Measurements from ENCODE around the gene TMPO.
A peak's percentile ranks its signal among the peaks of the same experiment; 100 is the strongest.

The TMPO gene

GRCh38 chr12:98515287-98516110 is at the start of gene TMPO:
Gene TMPO (plus strand): TSS chr12:98515590. CDS start chr12:98515868, 278 bp downstream.
- peak within 1 kb of the TSS; percentile 97 for H3K27ac ChIP-seq
- TF ChIP-seq, protein P1, sequence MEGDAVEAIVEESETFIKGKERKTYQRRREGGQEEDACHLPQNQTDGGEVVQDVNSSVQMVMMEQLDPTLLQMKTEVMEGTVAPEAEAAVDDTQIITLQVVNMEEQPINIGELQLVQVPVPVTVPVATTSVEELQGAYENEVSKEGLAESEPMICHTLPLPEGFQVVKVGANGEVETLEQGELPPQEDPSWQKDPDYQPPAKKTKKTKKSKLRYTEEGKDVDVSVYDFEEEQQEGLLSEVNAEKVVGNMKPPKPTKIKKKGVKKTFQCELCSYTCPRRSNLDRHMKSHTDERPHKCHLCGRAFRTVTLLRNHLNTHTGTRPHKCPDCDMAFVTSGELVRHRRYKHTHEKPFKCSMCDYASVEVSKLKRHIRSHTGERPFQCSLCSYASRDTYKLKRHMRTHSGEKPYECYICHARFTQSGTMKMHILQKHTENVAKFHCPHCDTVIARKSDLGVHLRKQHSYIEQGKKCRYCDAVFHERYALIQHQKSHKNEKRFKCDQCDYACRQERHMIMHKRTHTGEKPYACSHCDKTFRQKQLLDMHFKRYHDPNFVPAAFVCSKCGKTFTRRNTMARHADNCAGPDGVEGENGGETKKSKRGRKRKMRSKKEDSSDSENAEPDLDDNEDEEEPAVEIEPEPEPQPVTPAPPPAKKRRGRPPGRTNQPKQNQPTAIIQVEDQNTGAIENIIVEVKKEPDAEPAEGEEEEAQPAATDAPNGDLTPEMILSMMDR (conservative IDR thresholded peaks at IDR 0.05) = no peak

- TF ChIP-seq, protein P1 (conservative IDR thresholded peaks at IDR 0.05) = no peak
- no peak overlapping the region for H3K27ac ChIP-seq
Measured at GRCh38 chr12:98465950-98466602, 49.3 kb upstream of the TMPO start.

DNA sequence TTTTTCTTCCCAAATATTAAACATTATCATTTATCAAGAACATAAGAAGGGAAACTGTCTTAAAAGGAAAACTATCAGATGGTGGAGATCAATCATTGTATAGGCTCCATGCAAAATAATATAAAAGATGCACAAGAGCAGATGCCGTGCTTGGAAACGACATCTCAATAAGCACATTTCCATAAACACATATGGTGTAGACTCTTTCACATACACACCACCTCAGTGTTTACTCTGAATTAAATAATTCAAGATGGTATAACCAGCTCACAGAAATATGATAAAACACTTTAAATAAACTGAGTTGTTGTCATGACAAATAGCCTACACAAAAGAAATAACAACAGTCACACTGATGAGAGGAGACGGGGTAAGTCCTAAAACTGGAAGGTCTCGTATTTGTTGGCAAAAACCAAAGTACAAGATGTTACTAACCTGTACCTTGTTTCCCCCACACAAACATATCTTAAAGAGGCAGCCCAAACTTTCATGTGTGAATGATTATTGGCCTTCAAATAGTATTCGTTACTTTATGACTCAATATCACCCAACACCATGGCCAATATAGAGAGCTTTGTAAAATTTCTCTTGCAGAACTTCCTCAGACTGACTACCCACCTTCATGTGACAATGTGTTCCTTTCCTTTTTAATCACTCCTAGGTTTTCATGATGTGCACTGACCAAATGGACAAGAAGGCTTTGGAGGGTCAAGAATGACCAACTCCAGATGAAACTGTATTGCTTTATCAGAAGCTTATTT is 48.6 kb upstream of the TMPO start:
- H3K27ac ChIP-seq = no peak overlapping the region
- TF ChIP-seq, protein P1 (conservative IDR thresholded peaks at IDR 0.05) = no peak

- no peak overlapping the region for H3K27ac ChIP-seq
- TF ChIP-seq, protein P1 (conservative IDR thresholded peaks at IDR 0.05) = no peak
Measured at GRCh38 chr12:98469109-98469508, 46.3 kb upstream of the TMPO start.

DNA sequence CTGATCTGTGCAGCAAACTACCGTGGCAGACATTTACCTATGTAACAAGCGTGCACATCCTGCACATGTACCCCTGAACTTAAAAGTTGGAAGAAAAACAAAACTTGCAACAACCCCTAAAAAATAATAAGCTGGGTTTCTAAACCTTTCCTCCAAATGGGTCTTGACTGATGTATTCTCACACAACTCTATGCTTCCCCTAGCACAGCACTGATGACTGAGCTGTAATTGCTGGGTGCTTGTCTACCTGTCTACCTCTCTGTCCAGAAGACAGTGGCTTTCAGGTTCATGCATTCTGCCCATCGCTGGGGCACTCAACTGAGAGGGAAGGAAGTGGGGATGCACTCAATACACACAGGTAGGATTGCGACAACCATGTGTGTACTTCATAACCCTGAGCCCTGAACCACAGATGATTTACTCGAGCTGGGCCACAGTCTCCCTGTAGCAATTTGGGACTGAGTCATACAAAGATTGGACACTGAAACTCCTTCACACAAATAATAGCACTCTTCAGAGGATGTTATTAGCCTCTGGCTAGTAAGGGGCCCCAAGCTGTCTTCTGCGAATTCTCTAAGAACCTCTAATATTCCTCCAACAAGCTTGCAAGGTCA is 44.8 kb upstream of the TMPO start:
- H3K27ac ChIP-seq = no peak overlapping the region
- TF ChIP-seq, protein P1 (conservative IDR thresholded peaks at IDR 0.05) = no peak

GRCh38 chr12:98471085-98471484 is 44.3 kb upstream of the TMPO start:
- H3K27ac ChIP-seq = no peak overlapping the region
- TF ChIP-seq, protein P1 (conservative IDR thresholded peaks at IDR 0.05) = no peak

- H3K27ac ChIP-seq = no peak overlapping the region
- TF ChIP-seq, protein P1 (conservative IDR thresholded peaks at IDR 0.05) = no peak
Measured at GRCh38 chr12:98475565-98475908, 39.9 kb upstream of the TMPO start.

Data from VCaP (cell line).